ENCODE data around the gene DNAJB1.
"Not testable (repeated sequence)": the region's sequence is repeated elsewhere in the genome, so short reads cannot be mapped to it uniquely, and the experiment has no call there.

DNAJB1 gene

DNA sequence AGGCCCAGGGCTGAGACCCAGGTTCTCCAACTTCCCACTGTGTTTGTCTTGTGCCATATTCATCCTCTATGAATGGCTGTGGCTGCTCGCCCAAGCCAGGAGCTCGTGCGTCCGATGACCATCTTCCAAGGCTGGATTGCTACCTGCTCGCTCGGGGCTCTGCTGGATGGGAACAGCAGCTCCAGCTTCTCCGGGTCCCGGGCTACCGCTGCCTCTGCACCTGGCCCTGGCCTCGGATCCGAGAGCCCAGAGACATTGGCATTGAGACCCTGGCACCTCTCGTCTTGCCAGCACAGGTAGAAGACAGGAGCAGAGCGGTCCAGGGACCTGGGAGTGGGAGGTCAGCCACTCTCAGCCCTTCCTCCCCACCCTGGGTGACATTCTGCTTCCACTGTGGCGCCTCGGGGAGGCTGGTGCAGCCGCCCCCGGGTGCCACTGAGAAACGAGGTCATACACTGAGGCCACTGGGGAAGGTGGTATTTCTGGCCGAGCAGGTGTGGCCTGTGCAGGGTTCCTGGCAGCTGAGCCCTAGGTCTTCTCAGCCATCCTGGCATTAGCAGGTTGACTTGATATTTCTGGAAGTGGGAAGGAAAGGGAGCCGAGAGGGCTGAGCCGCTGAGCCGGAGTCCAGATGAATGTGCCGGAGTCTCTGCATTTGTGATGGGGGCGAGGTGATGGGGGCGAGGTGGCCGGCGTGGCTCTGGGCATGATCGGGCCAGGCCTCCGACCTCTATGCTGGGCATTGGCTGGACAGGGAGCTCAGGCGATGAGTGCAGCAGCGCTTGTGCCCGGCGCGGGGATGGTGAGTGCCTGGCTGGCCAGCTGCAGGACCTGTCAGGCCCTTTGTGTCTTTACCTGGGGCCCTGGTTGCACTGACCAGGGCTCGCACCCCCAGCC, 35.1 kb upstream of the DNAJB1 start:
- no peak for DNase-seq (ENCODE audit: extremely low read depth in 1 of 2, low read depth in 1 of 2)

DNA sequence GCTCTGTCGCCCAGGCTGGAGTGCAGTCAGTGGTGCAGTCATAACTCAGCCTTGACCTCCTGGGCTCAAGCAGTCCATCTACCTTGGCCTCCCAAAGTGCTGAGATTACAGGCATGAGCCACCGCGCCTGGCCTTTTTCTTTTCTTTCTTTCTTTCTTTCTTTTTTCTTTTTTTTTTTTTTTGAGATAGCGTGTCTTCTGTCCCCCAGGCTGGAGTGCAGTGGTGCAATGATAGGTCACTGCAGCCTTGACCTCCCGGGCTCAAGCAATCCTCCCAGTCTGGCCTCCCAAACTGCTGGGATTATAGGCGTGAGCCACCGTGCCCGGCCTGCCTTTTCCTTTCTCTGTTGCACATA, 33.8 kb upstream of the DNAJB1 start:
- DNase-seq (ENCODE audit: extremely low read depth in 1 of 2, low read depth in 1 of 2): not testable (repeated sequence)

- peak in 1 of 2 donors; percentile 66 for DNase-seq (ENCODE audit: extremely low read depth in 1 of 2, low read depth in 1 of 2)
Observed at GRCh38 chr19:14551134-14552005, 33.2 kb upstream of the DNAJB1 start.

DNA sequence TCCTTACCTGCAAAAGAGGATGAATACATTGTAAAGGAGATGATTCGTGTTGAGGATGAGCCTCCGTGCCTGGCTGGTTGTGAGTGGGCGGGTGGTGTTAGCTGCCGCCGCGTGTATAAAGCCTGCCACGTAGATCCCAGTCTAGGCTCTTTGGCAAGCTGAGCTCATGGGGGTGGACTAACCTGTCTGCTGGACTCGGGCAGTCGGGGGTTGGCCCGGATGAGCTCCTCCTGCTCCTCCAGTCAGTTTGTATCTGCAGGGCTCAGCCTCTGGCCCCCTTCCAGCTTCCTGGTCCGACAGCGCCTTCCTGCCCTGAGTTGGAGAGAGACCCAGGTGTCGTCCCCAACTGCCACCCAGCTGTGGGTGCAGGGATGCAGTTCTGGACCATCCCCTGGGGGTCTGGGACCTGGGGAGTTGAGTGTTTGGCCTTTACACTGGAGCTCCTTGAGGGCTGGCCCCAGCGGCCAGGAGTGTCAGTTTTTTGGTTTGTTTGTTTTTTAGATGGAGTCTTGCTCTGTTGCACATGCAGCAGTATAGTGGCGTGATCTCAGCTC, 32.1 kb upstream of the DNAJB1 start:
- no peak for DNase-seq (ENCODE audit: extremely low read depth in 1 of 2, low read depth in 1 of 2)

DNA sequence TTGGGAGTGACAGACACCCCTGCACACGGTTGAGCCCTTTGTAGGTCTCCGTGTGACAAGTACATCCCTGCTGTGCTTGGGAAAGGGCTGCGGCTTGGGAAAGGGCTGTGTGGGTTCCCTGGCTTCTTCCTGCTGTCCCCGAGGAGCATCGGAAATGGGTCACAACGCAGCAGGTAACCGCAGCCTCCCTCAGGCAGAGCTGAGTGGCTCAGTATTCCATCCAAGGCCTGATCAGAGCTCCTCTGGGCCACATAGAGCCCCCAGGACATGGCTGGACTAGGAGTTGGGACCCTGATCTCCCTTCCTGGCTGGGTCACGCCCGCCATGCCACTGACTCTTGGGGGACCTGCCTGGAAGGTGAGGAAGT, 27.5 kb upstream of the DNAJB1 start:
- no peak for DNase-seq (ENCODE audit: extremely low read depth in 1 of 2, low read depth in 1 of 2)

DNA sequence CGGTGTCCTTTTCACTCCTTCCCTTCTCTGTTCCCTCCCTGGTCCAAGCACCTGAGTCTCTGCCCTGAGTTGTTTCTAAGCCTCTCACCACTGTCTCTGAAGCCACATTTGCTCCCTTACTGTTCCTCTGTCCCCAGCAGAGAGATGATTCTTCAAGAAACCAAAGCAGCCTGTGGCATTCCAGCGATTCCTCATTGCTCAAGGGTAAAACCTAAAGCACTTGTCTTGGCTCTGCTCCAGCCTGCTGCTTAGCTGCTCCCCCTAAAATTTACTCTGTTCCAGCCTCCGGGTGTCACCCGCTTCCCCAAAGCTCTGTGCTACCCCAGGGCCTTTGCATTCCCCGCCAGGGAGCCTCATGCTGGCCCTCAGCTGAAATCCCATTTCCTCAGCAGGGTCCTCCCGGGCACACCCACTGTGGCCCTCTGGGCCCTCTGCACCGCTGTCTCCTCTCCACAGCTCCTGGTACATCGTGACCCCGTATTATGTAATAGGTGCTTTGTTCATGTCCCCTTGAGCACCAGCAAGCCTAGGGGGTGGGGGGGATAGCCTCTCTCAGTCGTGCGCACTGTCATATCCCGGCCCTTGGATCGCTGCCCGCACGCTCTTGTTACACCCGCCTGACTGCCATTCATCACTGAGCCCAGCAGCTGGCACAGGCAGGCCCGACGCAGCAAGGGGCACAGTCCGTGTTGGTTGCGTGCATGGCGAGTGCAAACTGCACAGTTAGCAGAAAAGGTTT, 26.9 kb upstream of the DNAJB1 start:
- DNase-seq (ENCODE audit: extremely low read depth in 1 of 2, low read depth in 1 of 2): no peak

DNA sequence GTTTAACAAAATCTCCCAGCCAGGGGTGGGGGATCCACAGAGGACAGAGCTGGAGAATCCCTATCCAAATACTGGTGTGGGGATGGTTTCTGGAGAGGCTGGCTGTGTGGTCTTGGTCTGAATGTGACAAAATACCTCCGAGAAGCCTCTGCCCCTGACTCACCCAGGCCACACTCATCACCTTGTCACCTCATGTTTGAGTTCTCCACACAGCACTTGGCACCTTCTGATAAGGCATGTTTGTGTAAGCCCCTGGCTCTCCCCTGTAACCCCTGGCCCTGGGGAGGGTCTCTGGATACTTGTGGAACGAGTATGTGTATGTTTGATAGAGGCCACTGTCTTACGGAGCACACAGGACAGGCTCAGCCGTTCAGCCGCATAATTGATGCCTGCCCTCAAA, 25.9 kb upstream of the DNAJB1 start:
- no peak for DNase-seq (ENCODE audit: extremely low read depth in 1 of 2, low read depth in 1 of 2)

DNA sequence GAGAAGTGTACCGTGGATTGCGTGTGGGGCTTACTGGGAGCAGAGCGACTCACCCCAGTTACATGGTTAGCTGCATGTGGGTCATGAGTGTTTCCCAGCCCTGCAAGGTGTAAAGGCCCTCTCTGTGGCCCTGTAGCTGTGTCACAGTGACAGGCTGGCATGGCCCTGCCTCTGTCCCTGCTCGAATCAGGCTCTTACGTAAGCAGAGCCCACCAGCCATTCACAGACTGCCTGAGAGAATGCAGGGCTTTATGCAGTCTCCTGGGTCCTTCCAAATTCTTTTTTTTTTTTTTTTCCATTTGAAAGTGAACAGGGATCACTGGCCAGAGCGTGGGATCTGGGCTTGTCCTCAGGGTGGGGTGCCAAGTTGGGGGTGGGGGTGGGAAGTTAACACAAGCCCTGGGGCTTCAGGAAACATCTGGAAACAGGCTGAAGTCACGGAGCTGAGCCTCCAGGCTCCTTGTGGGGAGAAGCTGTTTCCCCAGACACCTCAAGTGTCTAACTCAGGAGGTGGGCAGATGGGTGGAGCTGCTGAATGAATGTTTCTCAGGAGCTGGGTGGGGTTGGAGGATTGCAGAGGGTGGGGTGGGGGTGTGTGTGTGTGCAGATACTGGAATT, 24.6 kb upstream of the DNAJB1 start:
- DNase-seq (ENCODE audit: extremely low read depth in 1 of 2, low read depth in 1 of 2): no peak

DNA sequence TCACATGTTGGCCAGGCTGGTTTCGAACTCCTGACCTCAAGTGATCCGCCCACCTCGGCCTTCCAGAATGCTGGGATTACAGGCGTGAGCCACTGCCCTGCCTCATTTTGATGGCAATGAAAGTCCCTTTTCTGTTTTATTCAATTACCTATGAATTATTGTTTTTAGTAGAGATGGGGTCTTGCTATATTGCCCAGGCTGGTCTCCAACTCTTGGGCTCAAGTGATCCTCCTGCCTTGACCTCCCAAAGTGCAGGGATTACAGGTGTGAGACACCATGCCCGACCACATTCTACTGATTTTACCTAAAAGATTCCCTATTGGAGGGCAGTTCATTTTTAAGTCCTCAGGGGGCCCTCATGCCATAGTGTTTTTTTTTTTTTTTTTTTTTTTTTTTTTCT, 23.8 kb upstream of the DNAJB1 start:
- not testable (repeated sequence) for DNase-seq (ENCODE audit: extremely low read depth in 1 of 2, low read depth in 1 of 2)

- DNase-seq (ENCODE audit: extremely low read depth in 1 of 2, low read depth in 1 of 2): no peak
Observed at GRCh38 chr19:14540741-14541525, 22.7 kb upstream of the DNAJB1 start.

DNA sequence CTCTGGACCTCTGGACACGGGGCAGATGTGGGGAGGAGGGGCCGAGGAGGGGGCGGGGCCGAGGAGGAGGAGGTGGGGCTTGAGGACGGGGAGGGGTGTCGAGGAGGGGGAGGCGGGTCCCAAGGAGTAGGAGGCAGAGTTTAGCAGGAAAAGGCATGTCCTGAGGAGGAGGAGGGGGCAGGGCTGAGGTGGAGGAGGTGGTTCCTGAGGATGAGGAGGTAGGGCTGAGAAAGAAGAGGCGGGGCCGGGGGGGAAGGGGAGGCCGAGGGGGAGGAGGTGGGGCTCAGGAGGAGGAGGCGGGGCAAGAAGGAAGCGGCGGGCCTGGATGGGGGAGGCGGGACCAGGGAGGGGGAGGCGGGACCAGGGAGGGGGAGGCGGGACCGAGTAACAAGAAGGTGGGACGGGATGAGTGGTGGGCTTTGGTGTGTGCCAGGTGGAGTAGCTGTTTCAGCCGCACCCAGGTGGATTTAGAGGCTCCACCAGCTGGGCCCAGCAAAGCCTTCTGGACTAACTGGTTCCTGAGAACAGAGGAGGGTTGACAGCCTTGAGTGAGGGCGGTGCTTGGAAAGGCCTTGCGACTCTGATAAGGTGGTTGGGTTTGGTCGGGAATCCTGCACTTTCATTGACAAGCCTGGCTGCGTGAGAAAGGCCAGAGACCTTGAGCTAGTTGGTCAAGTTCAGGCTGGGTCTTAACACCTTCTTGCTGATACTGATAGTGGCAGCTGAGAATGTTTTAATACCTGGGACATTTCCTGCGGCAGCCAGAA, 18.9 kb upstream of the DNAJB1 start:
- DNase-seq (ENCODE audit: extremely low read depth in 1 of 2, low read depth in 1 of 2): no peak

DNA sequence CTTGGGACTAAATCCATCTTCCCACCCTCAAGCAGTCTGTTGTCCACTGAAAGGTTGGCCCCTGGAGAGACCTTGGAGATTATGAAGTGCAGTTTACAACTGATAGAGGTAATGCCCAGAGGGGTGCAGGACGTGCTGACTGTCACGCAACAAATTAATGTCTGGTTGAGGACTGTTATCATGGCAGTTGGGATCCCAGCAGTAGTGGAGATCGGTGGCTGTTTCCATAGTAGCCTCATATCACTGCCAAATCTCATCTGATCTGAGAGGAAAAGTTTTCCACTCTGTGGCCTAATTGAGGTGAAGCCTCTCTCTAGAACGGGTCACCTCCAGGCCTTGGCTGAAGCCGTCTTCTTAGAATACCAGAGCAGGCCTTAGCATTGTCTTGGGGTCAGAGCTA, 15.3 kb upstream of the DNAJB1 start:
- DNase-seq (ENCODE audit: extremely low read depth in 1 of 2, low read depth in 1 of 2): no peak

GRCh38 chr19:14530506-14530905, 12.3 kb upstream of the DNAJB1 start:
- DNase-seq (ENCODE audit: extremely low read depth in 1 of 2, low read depth in 1 of 2): no peak

- DNase-seq (ENCODE audit: extremely low read depth in 1 of 2, low read depth in 1 of 2): no peak
Observed at GRCh38 chr19:14530005-14530348, 11.8 kb upstream of the DNAJB1 start.

- DNase-seq (ENCODE audit: extremely low read depth in 1 of 2, low read depth in 1 of 2): peak; percentile 100
Observed at GRCh38 chr19:14529254-14530004, 11.2 kb upstream of the DNAJB1 start, which contains the start of gene TECR. TECR (plus strand) TSS chr19:14529594; CDS start chr19:14529697, 103 bp downstream.

- no peak for DNase-seq (ENCODE audit: extremely low read depth in 1 of 2, low read depth in 1 of 2)
Observed at GRCh38 chr19:14528419-14529253, 10.4 kb upstream of the DNAJB1 start.

- DNase-seq (ENCODE audit: extremely low read depth in 1 of 2, low read depth in 1 of 2): no peak
Observed at GRCh38 chr19:14526423-14526822, 8.2 kb upstream of the DNAJB1 start.

Measured in stimulated activated CD8-positive, alpha-beta memory T cell treated with anti-CD3 and anti-CD28 coated beads, Interleukin-7, amount 100 ng/mL, for 48 hours (primary cell).